SKM-1 (cell line): ENCODE results near the gene PFN1.

ENCODE experiments used
- DNase-seq: peaks from one replicate; lab custom pipeline; 2025; ENCODE audit not compliant: unreplicated experiment; lab: John Stamatoyannopoulos, UW

PFN1 gene

GRCh38 chr17:4948166-4948930, at the start of gene PFN1:
PFN1 (minus strand) TSS chr17:4948530; CDS start chr17:4948394, 136 bp downstream.
- peak; percentile 70 for DNase-seq

GRCh38 chr17:4997302-4998026, 49.1 kb upstream of the PFN1 start, which contains the start of the genes INCA1 and KIF1C:
INCA1 (minus strand) TSS chr17:4997522; CDS start chr17:4994437, 3,085 bp downstream.
KIF1C (plus strand) TSS chr17:4997950; CDS start chr17:5000247, 2,297 bp downstream.
- DNase-seq: peak; percentile 19

DNA sequence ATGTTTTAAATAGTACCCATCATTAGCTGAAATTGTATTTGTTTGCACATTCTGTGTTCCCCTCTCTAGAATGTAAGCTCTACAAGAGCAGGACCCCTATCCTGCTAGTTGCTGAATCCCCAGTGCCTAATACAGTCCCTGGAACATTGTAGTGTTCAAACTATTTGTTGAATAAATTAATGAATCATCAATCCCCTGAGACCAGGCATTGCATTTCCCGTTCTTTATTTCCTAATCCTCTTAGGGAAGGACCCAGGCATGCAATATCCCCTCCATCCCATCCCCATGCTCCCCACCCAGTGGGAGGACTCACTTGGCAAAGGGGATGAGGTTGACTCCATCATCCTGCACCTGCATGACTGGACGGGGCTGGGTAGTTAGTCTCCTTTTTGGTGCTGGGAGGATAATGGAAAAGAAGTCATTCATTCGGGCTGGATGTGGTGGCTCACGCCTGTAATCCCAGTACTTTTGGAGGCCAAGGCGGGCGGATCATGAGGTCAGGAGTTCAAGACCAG, 45.8 kb upstream of the PFN1 start:
- DNase-seq: no peak

- DNase-seq: no peak
Measured at GRCh38 chr17:4987767-4988567, 39.6 kb upstream of the PFN1 start.

DNA sequence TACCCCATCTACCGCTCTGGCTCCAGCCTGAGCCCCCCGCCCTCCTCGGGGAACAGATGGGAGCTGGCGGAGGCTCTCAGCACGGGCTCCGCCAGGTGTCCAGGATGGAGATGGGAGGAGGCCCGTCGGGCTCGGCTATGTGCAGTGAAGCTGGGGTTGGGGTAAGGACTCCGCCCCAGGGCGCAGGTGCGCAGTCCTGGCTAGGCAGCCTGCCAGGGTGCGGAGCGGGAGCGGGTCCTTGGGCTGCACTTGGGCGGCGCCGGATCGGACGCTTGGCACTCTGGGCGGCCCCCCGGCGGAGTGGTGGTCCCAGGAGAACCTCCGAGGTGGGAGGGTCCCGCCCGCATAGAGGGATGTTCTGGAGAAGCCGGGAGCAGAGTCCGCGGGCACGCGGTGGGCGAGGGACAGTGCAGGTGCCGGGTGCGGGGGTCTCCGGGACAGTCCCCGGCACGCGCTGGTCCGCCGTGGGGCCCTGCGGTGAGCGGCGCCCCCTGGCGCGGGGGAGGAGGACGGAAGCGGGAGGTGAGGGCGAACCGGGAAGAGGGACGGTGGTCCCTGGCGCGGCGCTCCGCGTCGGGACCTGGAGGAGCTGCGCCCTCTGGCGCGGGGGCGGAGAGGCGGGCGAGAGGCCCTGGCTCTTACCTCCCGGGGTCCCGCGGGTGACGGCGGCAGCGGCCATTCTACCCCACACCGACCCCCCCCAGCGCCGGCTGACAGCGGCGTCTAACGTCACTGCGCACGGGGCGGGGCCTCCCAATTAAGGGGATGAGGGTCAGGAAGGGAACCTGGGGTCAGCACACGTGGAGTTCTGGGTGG, 38.8 kb upstream of the PFN1 start, which contains the start of gene CAMTA2:
TSS of gene CAMTA2 (minus strand) at position 725 of the 816 bp plus-strand sequence. CDS start 1,453 bp downstream, outside the sequence.
- no peak for DNase-seq

- DNase-seq: no peak
Measured at GRCh38 chr17:4986403-4986802, 38.1 kb upstream of the PFN1 start.

- no peak for DNase-seq
Measured at GRCh38 chr17:4982305-4982704, 34.0 kb upstream of the PFN1 start.

DNA sequence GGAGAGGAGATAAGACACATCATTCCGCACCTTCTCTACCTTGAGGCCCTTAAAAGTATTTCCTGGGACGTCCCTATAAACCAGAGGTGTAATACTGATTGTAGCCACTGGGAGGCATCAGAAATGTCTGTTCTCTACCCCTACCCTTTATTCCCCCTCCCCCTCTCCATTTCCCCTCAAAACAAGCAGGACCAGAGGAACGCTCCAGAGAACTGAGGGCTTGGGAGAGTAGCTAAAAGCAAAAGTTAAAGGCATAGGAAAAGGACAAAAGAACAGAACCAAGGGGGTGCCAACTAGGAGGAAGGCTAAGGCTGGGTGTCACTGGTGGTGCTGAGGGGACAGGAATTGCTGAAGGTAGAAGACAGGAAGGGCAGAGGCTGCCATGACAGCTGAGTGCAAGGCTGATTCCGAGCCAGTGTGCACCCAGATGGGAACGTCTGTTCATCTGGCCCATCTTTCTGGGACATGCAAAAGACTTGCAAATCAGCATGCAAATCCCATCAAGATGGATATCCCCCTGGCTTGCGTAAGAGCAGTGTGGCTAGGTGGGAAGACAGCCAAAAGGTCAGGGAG, 32.4 kb upstream of the PFN1 start:
- DNase-seq: no peak

DNA sequence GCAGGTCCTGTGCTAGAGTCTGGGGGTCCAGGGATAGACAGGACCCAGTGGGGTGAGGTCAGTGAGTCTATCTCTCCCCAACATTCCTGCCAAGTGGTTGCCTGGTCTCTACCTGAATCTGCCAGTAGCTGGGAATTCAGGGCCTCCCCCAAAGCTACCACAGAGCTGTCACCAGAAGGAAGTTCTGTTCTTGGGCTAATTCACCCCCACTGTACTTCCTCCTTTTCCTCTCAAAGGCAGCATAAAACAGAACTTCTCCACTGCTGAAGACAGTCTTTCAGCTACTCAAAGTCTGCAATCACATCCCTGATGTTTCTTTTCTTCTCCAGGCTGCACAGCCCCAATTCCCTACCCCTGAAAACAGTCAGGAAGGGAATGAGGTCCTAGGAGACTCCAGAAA, 30.4 kb upstream of the PFN1 start:
- DNase-seq: peak; percentile 51

GRCh38 chr17:4974115-4974670, 25.9 kb upstream of the PFN1 start:
- DNase-seq: no peak

DNA sequence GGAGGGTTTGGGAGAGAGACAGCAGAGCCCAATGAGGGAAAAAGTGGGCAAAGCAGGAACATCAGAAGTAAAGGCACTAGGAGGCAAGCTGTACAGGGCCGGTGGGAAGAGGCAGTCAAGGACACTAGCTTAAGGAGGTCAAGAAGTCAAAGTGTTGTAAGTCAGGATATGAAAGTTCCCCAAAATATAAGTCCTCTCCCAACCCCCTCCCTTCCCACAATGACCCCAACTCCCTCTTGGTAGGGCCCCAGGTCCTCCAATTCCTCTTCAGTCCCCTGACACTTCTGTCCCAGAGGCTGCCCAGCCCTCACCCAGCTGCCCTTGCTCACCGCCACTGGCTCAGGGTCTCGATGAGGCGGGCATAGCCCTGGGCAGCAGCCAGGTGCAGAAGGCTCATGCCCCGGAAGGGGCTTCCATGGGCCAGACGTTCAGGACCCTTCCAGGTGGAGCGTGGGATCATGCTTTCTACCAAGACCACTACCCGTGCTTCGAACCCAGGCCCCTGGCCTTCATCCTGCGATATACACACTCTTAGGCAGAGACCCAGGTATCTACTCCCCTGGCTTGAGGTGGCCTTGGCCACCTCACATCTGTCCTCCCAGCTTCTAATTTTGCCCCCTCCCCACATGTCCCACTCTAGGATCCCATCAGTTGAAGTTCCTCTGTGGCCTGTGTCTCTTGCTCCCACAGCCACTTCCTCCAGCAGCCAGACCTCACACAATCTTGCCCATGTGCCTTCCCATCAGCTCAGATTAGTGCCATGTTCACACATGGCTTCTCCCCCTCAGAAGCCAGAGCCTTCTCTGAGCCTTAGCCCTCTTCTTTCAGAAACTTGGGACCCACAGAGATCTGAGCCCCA, 25.2 kb upstream of the PFN1 start:
- DNase-seq: peak; percentile 49

GRCh38 chr17:4972752-4973151, 24.4 kb upstream of the PFN1 start:
- no peak for DNase-seq

GRCh38 chr17:4972322-4972721, 24.0 kb upstream of the PFN1 start:
- no peak for DNase-seq

DNA sequence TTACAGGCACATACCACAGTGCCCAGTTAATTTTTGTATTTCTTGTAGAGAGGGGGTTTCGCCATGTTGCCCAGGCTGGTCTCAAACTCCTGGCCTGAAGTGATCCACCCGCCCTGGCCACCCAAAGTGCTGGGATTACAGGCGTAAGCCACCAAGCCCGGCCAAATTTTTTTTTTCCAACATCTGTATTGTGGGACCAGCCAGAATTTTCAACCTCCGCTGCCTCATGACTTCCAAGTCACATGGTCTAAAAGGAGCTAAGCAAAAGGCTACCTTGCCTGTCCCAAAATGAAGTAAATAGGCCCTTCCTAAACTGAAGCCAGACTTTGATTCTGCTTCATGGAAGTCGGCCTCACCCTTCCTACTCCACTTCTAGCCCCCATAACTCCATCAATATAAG, 23.5 kb upstream of the PFN1 start:
- no peak for DNase-seq

- no peak for DNase-seq
Measured at GRCh38 chr17:4970273-4970672, 21.9 kb upstream of the PFN1 start.

DNA sequence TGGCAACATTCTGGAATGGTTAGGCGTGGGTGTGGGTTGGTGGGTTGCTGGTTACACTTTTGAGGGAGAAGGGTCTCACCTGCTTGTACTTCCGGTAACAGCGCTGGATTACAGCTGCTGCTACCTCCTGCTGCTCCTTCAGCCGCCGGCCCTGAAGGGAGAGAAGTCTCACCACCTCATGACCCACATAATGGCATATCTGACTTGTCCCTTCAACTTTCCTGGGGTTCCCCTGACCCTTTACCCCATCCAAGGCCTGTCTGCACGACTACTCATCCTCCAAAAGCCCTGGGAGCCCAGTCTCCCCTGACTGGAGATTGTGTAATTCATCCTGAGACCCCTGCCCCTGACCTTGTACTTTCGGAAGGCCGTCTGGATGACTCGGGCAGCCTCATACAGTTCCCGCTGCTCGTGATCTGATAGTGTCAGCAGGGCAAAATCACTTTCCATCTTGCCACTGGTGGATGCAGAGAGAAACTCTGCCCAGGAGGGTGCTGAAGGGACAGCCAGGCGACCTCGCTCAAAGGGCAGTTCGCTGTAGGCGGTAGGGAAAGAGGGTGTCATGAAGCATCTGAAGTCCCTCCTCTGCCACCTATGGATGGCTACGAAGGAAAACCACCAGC, 21.3 kb upstream of the PFN1 start:
- DNase-seq: no peak

- DNase-seq: no peak
Measured at GRCh38 chr17:4969047-4969550, 20.8 kb upstream of the PFN1 start.

- no peak for DNase-seq
Measured at GRCh38 chr17:4968486-4969046, 20.2 kb upstream of the PFN1 start.
